H1 (cell line): ENCODE measurements around the gene PEX12. TPM values are rescaled to one million over a fixed set of nuclear protein-coding genes. Genes with fewer than 3 reads are reported as not detected.
A peak's percentile ranks its signal among the peaks of the same experiment; 100 is the strongest.

ENCODE experiments used
- CTCF ChIA-PET: fragments of 300-600 bp; sonication (Branson Sonifier 250); formaldehyde crosslinking; loops from one replicate; lab custom pipeline; 2021; ENCODE audit not compliant: partially characterized antibody; lab: Charles Lee
- POLR2A ChIA-PET: fragments of 300-600 bp; sonication (Branson Sonifier 250); formaldehyde crosslinking; loops from one replicate; lab custom pipeline; 2021; ENCODE audit warnings: inconsistent platforms; ENCODE audit not compliant: partially characterized antibody; lab: Charles Lee
- DNase-seq, 2 experiments: peaks; one replicate each; pipeline versions ENCODE4 v3.0.0 to v3.0.0-alpha.2; 2010 to 2022; ENCODE audit warnings: low spot score in 2 of 2, low read depth in 1 of 2, mixed read lengths in 1 of 2
- FAIRE-seq: peaks from 2 replicates; lab custom pipeline; 2011; peaks lifted over from hg19 to GRCh38; lab: Jason Lieb, UNC
- H2AFZ ChIP-seq: 2 replicates; pipeline ENCODE4 v1.8.1; 2012; ENCODE audit warnings: low read length, inconsistent platforms
- H2AK5ac ChIP-seq: 2 replicates; pipeline ENCODE4 v1.6.1; 2013; ENCODE audit warnings: low read depth, low read length
- H2BK120ac ChIP-seq: replicated peaks from 2 replicates; pipeline ENCODE3; 2013; ENCODE audit warnings: low read depth, low read length, inconsistent platforms
- H2BK12ac ChIP-seq: 2 replicates; pipeline ENCODE4 v1.6.1; 2013; ENCODE audit warnings: low read depth, low read length
- H2BK15ac ChIP-seq: 2 replicates; pipeline ENCODE4 v1.6.1; 2013; ENCODE audit warnings: low read length
- H2BK20ac ChIP-seq: 2 replicates; pipeline ENCODE4 v1.6.1; 2013; ENCODE audit warnings: low read length
- H2BK5ac ChIP-seq: 2 replicates; pipeline ENCODE4 v1.6.1; 2013; ENCODE audit warnings: low read depth, low read length
- H3K14ac ChIP-seq: 2 replicates; pipeline ENCODE4 v1.6.1; 2013; ENCODE audit warnings: inconsistent platforms; ENCODE audit not compliant: insufficient read length
- H3K18ac ChIP-seq: 2 replicates; pipeline ENCODE4 v1.6.1; 2013; ENCODE audit warnings: low read length; ENCODE audit errors: extremely low read depth
- H3K23ac ChIP-seq: 2 replicates; pipeline ENCODE4 v1.6.1; 2013; ENCODE audit warnings: inconsistent platforms; ENCODE audit not compliant: insufficient read length
- H3K23me2 ChIP-seq: 2 replicates; pipeline ENCODE4 v1.6.1; 2013; ENCODE audit warnings: low read depth, low read length
- H3K27ac ChIP-seq: 2 replicates; pipeline ENCODE4 v1.6.1; 2011; ENCODE audit warnings: low read depth, low read length, inconsistent platforms
- H3K27me3 ChIP-seq, 4 experiments: replicated peaks in 1 of 4; 1 replicate in 1 of 4; 2 replicates in 3 of 4; pipeline versions ENCODE4 v1.6.1 to v1.8.1; 2011 to 2013; ENCODE audit warnings: low read length in 3 of 4, mild to moderate bottlenecking in 3 of 4, inconsistent platforms in 2 of 4, mixed read lengths in 2 of 4, moderate library complexity in 1 of 4; ENCODE audit not compliant: control insufficient read depth in 3 of 4, insufficient read depth in 3 of 4; ENCODE audit errors: extremely low read depth in 1 of 4
- H3K36me3 ChIP-seq, 4 experiments: 2 replicates each; pipeline versions ENCODE4 v1.6.1 to v1.8.1; 2011 to 2013; ENCODE audit warnings: mild to moderate bottlenecking in 4 of 4, low read length in 3 of 4, moderate library complexity in 2 of 4, control low read depth in 1 of 4, inconsistent platforms in 1 of 4; ENCODE audit not compliant: insufficient read depth in 4 of 4, control insufficient read depth in 2 of 4
- H3K4ac ChIP-seq: replicated peaks from 2 replicates; pipeline ENCODE3; 2013; ENCODE audit warnings: low read length, low read depth, mixed read lengths, inconsistent platforms; ENCODE audit not compliant: insufficient read length
- H3K4me1 ChIP-seq, 4 experiments: replicated peaks in 1 of 4; 1 replicate in 1 of 4; 2 replicates in 3 of 4; pipeline versions ENCODE4 v1.6.1 to v1.8.1; 2011 to 2013; ENCODE audit warnings: low read length in 3 of 4, inconsistent platforms in 2 of 4, mixed read lengths in 1 of 4; ENCODE audit not compliant: insufficient read depth in 4 of 4, control insufficient read depth in 3 of 4
- H3K4me2 ChIP-seq, 2 experiments: 2 replicates each; pipeline versions ENCODE4 v1.6.1 to v1.8.1; 2011 to 2013; ENCODE audit warnings: low read depth in 2 of 2, low read length in 2 of 2, control low read depth in 1 of 2, inconsistent platforms in 1 of 2, mild to moderate bottlenecking in 1 of 2; ENCODE audit not compliant: insufficient read depth in 1 of 2
- H3K4me3 ChIP-seq, 4 experiments: fragments of 200-600, 300-600 bp in 1 of 4; sonication (generic), shearing (Covaris generic), sonication (Bioruptor Twin) in 1 of 4; 2 replicates each; pipeline versions ENCODE4 v1.5.1 to v1.8.1; 2011 to 2016; ENCODE audit warnings: low read length in 4 of 4, low read depth in 3 of 4, control low read depth in 2 of 4, inconsistent platforms in 2 of 4, mild to moderate bottlenecking in 2 of 4, mixed read lengths in 1 of 4, moderate library complexity in 1 of 4; ENCODE audit not compliant: insufficient read depth in 2 of 4; ENCODE audit errors: extremely low read depth in 1 of 4
- H3K56ac ChIP-seq: replicated peaks from 2 replicates; pipeline ENCODE3; 2013; ENCODE audit warnings: low read depth, mild to moderate bottlenecking, mixed read lengths, low read length, inconsistent platforms; ENCODE audit not compliant: insufficient read length
- H3K79me1 ChIP-seq: 2 replicates; pipeline ENCODE4 v1.6.1; 2013; ENCODE audit warnings: low read depth, low read length, control low read depth
- H3K79me2 ChIP-seq, 2 experiments: 2 replicates each; pipeline versions ENCODE4 v1.6.1 to v1.8.1; 2012 to 2013; ENCODE audit warnings: low read length in 2 of 2, mild to moderate bottlenecking in 2 of 2, inconsistent platforms in 1 of 2; ENCODE audit not compliant: insufficient read depth in 2 of 2, control insufficient read depth in 1 of 2
- H3K9ac ChIP-seq, 4 experiments: replicated peaks in 1 of 4; 1 replicate in 1 of 4; 2 replicates in 3 of 4; pipeline versions ENCODE4 v1.6.1 to v1.8.1; 2011 to 2013; ENCODE audit warnings: low read depth in 3 of 4, low read length in 3 of 4, control low read depth in 2 of 4, mild to moderate bottlenecking in 2 of 4, moderate library complexity in 2 of 4, inconsistent platforms in 1 of 4; ENCODE audit errors: extremely low read depth in 1 of 4
- H3K9me3 ChIP-seq, 2 experiments: 2 replicates each; pipeline versions ENCODE4 v1.6.1 to v1.8.1; 2012 to 2013; ENCODE audit warnings: mild to moderate bottlenecking in 2 of 2, moderate library complexity in 2 of 2, control low read depth in 1 of 2, inconsistent platforms in 1 of 2, low read depth in 1 of 2, low read length in 1 of 2, mixed read lengths in 1 of 2; ENCODE audit not compliant: insufficient read depth in 2 of 2
- H4K20me1 ChIP-seq, 2 experiments: replicated peaks in 1 of 2; 2 replicates each; pipeline versions ENCODE3 to v1.8.1; 2011 to 2013; ENCODE audit warnings: inconsistent platforms in 2 of 2, low read length in 2 of 2, mild to moderate bottlenecking in 1 of 2; ENCODE audit not compliant: insufficient read depth in 2 of 2, control insufficient read depth in 1 of 2
- H4K5ac ChIP-seq: 2 replicates; pipeline ENCODE4 v1.6.1; 2013; ENCODE audit warnings: low read length, low read depth, mixed read lengths, inconsistent platforms; ENCODE audit not compliant: insufficient read length
- H4K8ac ChIP-seq: 2 replicates; pipeline ENCODE4 v1.8.0; 2013; ENCODE audit warnings: mild to moderate bottlenecking, moderate library complexity, low read length, inconsistent platforms; ENCODE audit not compliant: insufficient read depth; ENCODE audit errors: extremely low read depth
- H4K91ac ChIP-seq: replicated peaks from 2 replicates; pipeline ENCODE3; 2013; ENCODE audit warnings: low read length, mixed read lengths, inconsistent platforms; ENCODE audit not compliant: insufficient read length
- CHD2 ChIP-seq: IDR thresholded peaks from 2 replicates; pipeline ENCODE4 v1.6.1; 2012; ENCODE audit warnings: low read length, improper control_type of control experiment
- CTBP2 ChIP-seq: IDR thresholded peaks from 2 replicates; pipeline ENCODE4 v1.7.0; 2011; ENCODE audit warnings: borderline replicate concordance, mild to moderate bottlenecking, moderate library complexity, mixed read lengths, low read length; ENCODE audit not compliant: insufficient read depth, insufficient read length
- JUND ChIP-seq: IDR thresholded peaks from 2 replicates; pipeline ENCODE4 v1.6.1; 2011; ENCODE audit warnings: mild to moderate bottlenecking, improper control_type of control experiment, low read length
- KDM4A ChIP-seq: IDR thresholded peaks from one replicate; pipeline ENCODE4 v1.7.1; 2012; ENCODE audit warnings: low read depth, mild to moderate bottlenecking, moderate library complexity, low read length, inconsistent platforms; ENCODE audit not compliant: severe bottlenecking
- SIRT6 ChIP-seq: IDR thresholded peaks from one replicate; pipeline ENCODE4 v1.7.1; 2012; ENCODE audit warnings: low read length, inconsistent platforms
- SIX5 ChIP-seq: IDR thresholded peaks from 2 replicates; pipeline ENCODE4 v1.6.1; 2011; ENCODE audit warnings: mild to moderate bottlenecking, low read depth, low read length
- SP1 ChIP-seq: IDR thresholded peaks from 2 replicates; pipeline ENCODE4 v1.6.1; 2011; ENCODE audit warnings: low read depth, low read length
- SP4 ChIP-seq: IDR thresholded peaks from 2 replicates; pipeline ENCODE4 v1.6.1; 2012; ENCODE audit warnings: low read length, inconsistent platforms
- TCF12 ChIP-seq: IDR thresholded peaks from 2 replicates; pipeline ENCODE4 v1.6.1; 2011; ENCODE audit warnings: low read depth, mild to moderate bottlenecking, low read length
- ZNF274 ChIP-seq: IDR thresholded peaks from 2 replicates; pipeline ENCODE4 v1.7.0; 2012; ENCODE audit warnings: low read length, borderline replicate concordance; ENCODE audit errors: extremely low read depth
- WGBS, 2 experiments: shearing (Covaris generic) in 1 of 2; methylation state at CpG; one replicate each; pipeline versions ENCODE4 v1.1.6 to v1.1.7; 2013 to 2015; ENCODE audit warnings: low lambda C conversion rate in 2 of 2, mixed read lengths in 2 of 2, inconsistent platforms in 1 of 2, low coverage in 1 of 2, missing lambda C conversion rate in 1 of 2; ENCODE audit not compliant: insufficient replicate concordance in 2 of 2, insufficient coverage in 1 of 2, insufficient read length in 1 of 2; ENCODE audit errors: extremely low coverage in 1 of 2, missing lambda C conversion rate in 1 of 2; 5-methylcytosine and 5-hydroxymethylcytosine counted together
- polyA plus RNA-seq, 7 experiments: library from polyadenylated mRNA; depleted of rRNA in 3 of 7; stranded (reverse) in 5 of 7; unstranded in 2 of 7; fragments of >200 nt in 5 of 7; fragments of 200-250 nt in 2 of 7; gene quantifications; 1 replicate in 5 of 7; 2 replicates in 1 of 7; 4 replicates in 1 of 7; pipeline versions ENCODE4 v1.2.1 to v1.2.3, GENCODE V29; 2011 to 2013; ENCODE audit warnings: missing spikeins in 2 of 7, mixed read lengths in 2 of 7
- total RNA-seq: library from RNA; stranded (reverse); fragmentation: NEBNext Ultra II Directional; extraction: Animal tissue kit (Norgen Biotek cat#: 25700); gene quantifications from 2 replicates; pipeline ENCODE4 v1.2.1, GENCODE V29; 2021

Gene PEX12
- total and polyA plus RNA-seq, 2 of the 8 experiments (the other 6 are each of a cell fraction or from before 2014, with no cell fraction given): 3.0 to 5.9 TPM

- Histone ChIP-seq H3K14ac (no peak overlapping the region), H3K4me3 (no peak overlapping the region), H2BK120ac (no peak overlapping the region), H3K23ac (no peak overlapping the region), H3K36me3 (no peaks in the 10 kb centered on the region), H2BK12ac (no peak overlapping the region), H3K56ac (no peak overlapping the region), H4K5ac (no peak overlapping the region), H3K18ac (no peak overlapping the region), H3K4me1 (no peaks in the 10 kb centered on the region), H3K23me2 (no peaks in the 10 kb centered on the region), H2BK5ac (no peak overlapping the region), H4K20me1 (no peaks in the 10 kb centered on the region), H2AK5ac (no peak overlapping the region), H2BK15ac (no peak overlapping the region), H3K4me2 (no peak overlapping the region), H2AFZ (peak overlapping the region; percentile 70; the same call in 1 of the 2 replicates), H3K27me3 (no peaks in the 10 kb centered on the region; a peak in 2 of 7 replicates), H3K79me1 (no peaks in the 10 kb centered on the region), H3K27ac (no peak overlapping the region), H4K91ac (no peak overlapping the region), H3K79me2 (no peaks in the 10 kb centered on the region), H3K9ac (no peak overlapping the region), H3K9me3 (no peaks in the 10 kb centered on the region), H3K4ac (no peak overlapping the region), H4K8ac (no peak overlapping the region), H2BK20ac (no peak overlapping the region)
- TF ChIP-seq TCF12: no peak
- TF ChIP-seq JUND: no peak
- TF ChIP-seq SIX5: no peak
- TF ChIP-seq KDM4A: no peak
- no peak for TF ChIP-seq SP4
- TF ChIP-seq SIRT6: no peak
- TF ChIP-seq ZNF274: no peak
- TF ChIP-seq SP1: no peak
- TF ChIP-seq CHD2: no peak
- TF ChIP-seq CTBP2: no peak
- WGBS, 2 experiments: 74% methylated on average over 8 of the region's 8 CpGs; no CpG with 5 or more reads in 1 of the 2 experiments
- CTCF ChIA-PET: interaction anchor here (1.2 to 4.3 kb wide), 2 partner anchors 10 to 235 kb away, joined by 3 to 25 read pairs; partner anchors contain the start of gene SLFN12L
- POLR2A ChIA-PET: no interaction called here
- DNase-seq (no peak), FAIRE-seq (no peak)
These were observed 30.1 kb downstream of the PEX12 start for GRCh38 chr17:35548208-35548810.
